ENCODE results near the gene SND1. TPM values are rescaled to one million over a fixed set of nuclear protein-coding genes. Genes with fewer than 3 reads are reported as not detected.

SND1 gene
- total and polyA plus RNA-seq, 10 of the 15 experiments (the other 5 are each of a cell fraction or from before 2014, with no cell fraction given), result 52.4 to 270 (median 146) TPM

GRCh38 chr7:127745445-127745844 lies 93.5 kb downstream of the SND1 start:
- Histone ChIP-seq H3K4me1 (ENCODE audit: control insufficient read depth, insufficient read depth, low read length) (no peaks in the 10 kb centered on the region; the same call in 1 of the 2 replicates), H3K27me3 (replicated peaks in 1 of 2; ENCODE audit: control insufficient read depth in 2 of 2, insufficient read depth in 2 of 2, low read length in 1 of 2) (no peaks in the 10 kb centered on the region), H3K36me3 (ENCODE audit: control insufficient read depth in 2 of 2, insufficient read depth in 2 of 2, low read length in 1 of 2) (peaks cover 4 to 26% of the 10 kb centered on the region in 2 experiments), H3K27ac (ENCODE audit: control insufficient read depth, insufficient read depth) (no peak overlapping the region), H3K79me2 (ENCODE audit: control insufficient read depth, insufficient read depth, low read length) (peaks cover 35% of the 10 kb centered on the region), H3K9me3 (replicated peaks; ENCODE audit: control insufficient read depth, insufficient read depth, low read length) (no peaks in the 10 kb centered on the region), H4K20me1 (ENCODE audit: control insufficient read depth, insufficient read depth) (0 out of 2 replicates have a peak, but pooled peaks cover 3% of the 10 kb centered on the region), H3K9ac (ENCODE audit: control insufficient read depth, insufficient read depth, low read length) (no peak overlapping the region), H3K4me3 (no peak overlapping the region), H3K4me2 (ENCODE audit: control insufficient read depth, insufficient read depth) (no peak overlapping the region), H2AFZ (ENCODE audit: control insufficient read depth, low read depth, low read length) (no peak overlapping the region)
- WGBS (ENCODE audit: insufficient coverage, insufficient replicate concordance, low lambda C conversion rate, missing lambda C conversion rate), result 67% methylated on average over 1 of the region's 1 CpG
- CTCF ChIA-PET, result interaction anchor here (1.5 to 2.4 kb wide), 2 partner anchors 36 to 47 kb away, joined by 5 to 8 read pairs; no protein-coding TSS in a partner anchor
- RAD21 ChIA-PET (ENCODE audit: unreplicated experiment), result interaction anchor here (0.6 kb wide), 1 partner anchor 382 kb away, joined by 3 read pairs; no protein-coding TSS in a partner anchor
- TF ChIP-seq MLLT1 (IDR thresholded peaks at IDR 0.05), result no peak
- TF ChIP-seq MTA2 (IDR thresholded peaks at IDR 0.05; ENCODE audit: low read depth), result peak; percentile 52; the same call in 1 of the 2 replicates
- TF ChIP-seq BCL11A (IDR thresholded peaks at IDR 0.05; ENCODE audit: low read depth, low read length), result peak; percentile 65
- no peak for TF ChIP-seq PKNOX1 (IDR thresholded peaks at IDR 0.05)
- no peak for TF ChIP-seq PBX3 (IDR thresholded peaks at IDR 0.05; ENCODE audit: insufficient replicate concordance, low read depth, low read length)
- TF ChIP-seq JUNB (IDR thresholded peaks at IDR 0.05), result peak; percentile 13; the same call in 1 of the 2 replicates
- TF ChIP-seq IKZF2 (IDR thresholded peaks at IDR 0.05), result no peak
- no peak for TF ChIP-seq ESRRA (IDR thresholded peaks at IDR 0.05; ENCODE audit: low read length)
- TF ChIP-seq NR2C1 (IDR thresholded peaks at IDR 0.05), result no peak
- POLR2A ChIA-PET, result interaction anchor here (0.5 kb wide), 1 partner anchor 22 kb away, joined by 6 read pairs; no protein-coding TSS in a partner anchor
- SMC1A ChIA-PET (ENCODE audit: uncharacterized antibody, unreplicated experiment), result interaction anchor here (0.7 to 1.4 kb wide), 3 partner anchors 49 to 121 kb away, joined by 3 to 4 read pairs (median 3); no protein-coding TSS in a partner anchor
- BruUV-seq (replicated peaks), result no TSS peak
- in situ Hi-C loops (cut with MboI) (no loop called here), intact Hi-C loops (cut with micrococcal nuclease; ENCODE audit: unreplicated experiment) (no loop called here)
- FAIRE-seq, result no peak
- no peak for DNase-seq (ENCODE audit: low read depth, low spot score)
- ATAC-seq, result peak; percentile 64

All from GM12878 (cell line).